ENCODE results near the gene SYCP2L. TPM values are rescaled to one million over a fixed set of nuclear protein-coding genes. Genes with fewer than 3 reads are reported as not detected.

The SYCP2L gene
- total and polyA plus RNA-seq, 9 of the 15 experiments (the other 6 are each of a cell fraction or from before 2014, with no cell fraction given), result 12.4 to 46.9 (median 22.0) TPM

- TF ChIP-seq MGA (IDR thresholded peaks at IDR 0.05), result peak; percentile 93
- peak; percentile 67 for TF ChIP-seq HDAC3 (IDR thresholded peaks at IDR 0.05; ENCODE audit: borderline replicate concordance, partially characterized antibody)
- peak; percentile 94 for TF ChIP-seq ZBTB7A (IDR thresholded peaks at IDR 0.05; ENCODE audit: borderline replicate concordance, control insufficient read depth, low read depth, low read length)
- no peak for TF ChIP-seq ZBTB8A (IDR thresholded peaks at IDR 0.05; ENCODE audit: partially characterized antibody)
- TF ChIP-seq CGGBP1 (CRISPR knock-in tag; IDR thresholded peaks at IDR 0.05), result no peak
- TF ChIP-seq ATF2 (CRISPR knock-in tag; IDR thresholded peaks at IDR 0.05), result no peak
- TF ChIP-seq RBM39 (optimal IDR thresholded peaks at IDR 0.05; ENCODE audit: low read depth, low read length), result peak; percentile 42
- TF ChIP-seq GTF2E2 (tag; IDR thresholded peaks at IDR 0.05), result peak; percentile 82
- TF ChIP-seq ZNF354B (CRISPR knock-in tag; IDR thresholded peaks at IDR 0.05), result no peak
- 0 out of 2 replicates have a peak, but pooled peaks have one; percentile 71 for TF ChIP-seq ZBED1 (IDR thresholded peaks at IDR 0.05)
- no peak for TF ChIP-seq IFI16 (CRISPR knock-in tag; IDR thresholded peaks at IDR 0.05)
- peak; percentile 61 for TF ChIP-seq ZBTB33 (CRISPR knock-in tag; IDR thresholded peaks at IDR 0.05)
These were observed at the start of gene SYCP2L (continued) for GRCh38 chr6:10886691-10887502.
